Measurements from ENCODE around the gene PRPF4.
A peak's percentile ranks its signal among the peaks of the same experiment; 100 is the strongest.

PRPF4 gene

DNA sequence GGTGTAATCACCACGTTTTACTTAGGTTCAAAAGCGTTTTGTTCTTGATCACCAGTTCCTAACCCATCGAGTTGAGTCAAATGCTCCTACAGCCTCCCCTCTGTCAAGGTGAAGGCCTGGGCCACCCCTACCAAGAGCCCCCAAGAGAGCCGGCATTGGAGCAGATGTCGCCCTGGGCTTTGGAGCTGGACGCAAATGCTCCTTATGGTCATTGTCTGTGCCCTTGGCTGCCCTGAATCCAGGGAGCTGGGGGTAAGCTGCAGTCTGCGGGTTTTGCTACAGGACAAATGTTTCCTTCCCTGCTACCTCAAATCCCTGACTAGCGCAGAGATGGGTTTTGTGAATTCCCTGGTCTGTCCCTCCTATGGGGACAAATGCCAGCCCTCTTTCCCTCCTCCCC, 22.9 kb downstream of the PRPF4 start:
- Histone ChIP-seq H3K4me2 (no peak overlapping the region), H3K27ac (no peak overlapping the region), H3K9ac (no peak overlapping the region), H4K20me1 (peaks cover 0 to 13% (median 3%) of the 10 kb centered on the region in 11 experiments; a peak in 5 of 22 replicates), H3K4me3 (no peak overlapping the region), H3K36me3 (peaks cover 6 to 19% (median 10%) of the 10 kb centered on the region in 11 experiments), H3K27me3 (no peaks in the 10 kb centered on the region), H3K9me3 (replicated peaks in 1 of 11) (no peaks in the 10 kb centered on the region), H3K4me1 (peaks cover 8 to 21% (median 11%) of the 10 kb centered on the region in 10 experiments; a peak in 19 of 20 replicates)
- no peak for TF ChIP-seq Cebpa-rat (IDR thresholded peaks at IDR 0.05)

DNA sequence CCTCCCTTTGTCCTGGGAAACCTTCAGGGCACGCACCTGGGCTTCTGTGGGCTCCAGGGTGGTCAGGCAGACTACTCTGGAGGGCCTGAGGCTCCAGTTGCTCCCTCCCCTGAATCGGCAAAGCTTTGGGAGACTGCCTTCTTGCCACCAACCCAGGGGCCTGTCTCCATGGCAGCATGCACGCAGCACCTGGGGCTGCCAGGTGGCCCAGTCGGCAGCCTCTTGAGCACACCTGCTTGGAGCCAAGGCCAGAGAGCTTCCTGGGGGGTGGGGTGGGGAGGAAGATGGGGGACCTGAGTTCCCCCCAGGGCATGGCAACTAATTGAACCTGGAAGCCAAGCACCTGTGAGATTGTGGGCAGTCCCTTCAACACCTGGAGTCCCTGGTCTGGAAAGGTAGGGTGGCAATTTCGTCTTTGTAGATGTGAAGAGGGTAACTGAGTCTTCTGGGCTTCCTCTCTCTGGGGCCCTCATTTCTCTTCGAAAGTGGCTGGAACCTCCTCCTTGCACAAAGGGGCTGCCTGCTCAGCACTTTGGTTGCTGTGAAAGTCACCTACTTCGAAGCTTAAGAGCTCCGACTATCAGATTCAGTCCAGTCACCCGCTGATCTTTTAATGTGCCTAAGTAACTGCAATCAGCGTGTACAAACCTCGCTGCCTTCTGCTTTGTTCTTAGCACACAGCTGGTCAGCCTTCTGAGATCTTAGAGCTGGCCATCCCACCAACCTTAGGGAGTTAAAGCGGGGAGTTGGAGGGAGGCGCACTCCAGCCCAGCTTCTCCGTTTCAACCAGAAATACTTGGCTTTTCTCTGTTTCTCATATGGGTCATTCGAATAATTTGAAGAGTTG, 23.7 kb downstream of the PRPF4 start:
- H3K9me3 ChIP-seq (replicated peaks in 1 of 11), result no peaks in the 10 kb centered on the region
- H3K4me2 ChIP-seq, result peak overlapping the region in 3 of 11 experiments; percentile 41 to 52 (median 44); a peak in 5 of 22 replicates
- peaks cover 8 to 21% (median 11%) of the 10 kb centered on the region in 10 experiments; a peak in 19 of 20 replicates for H3K4me1 ChIP-seq
- no peak for TF ChIP-seq Cebpa-rat (IDR thresholded peaks at IDR 0.05)
- peaks cover 0 to 11% (median 3%) of the 10 kb centered on the region in 11 experiments; a peak in 11 of 22 replicates for H3K36me3 ChIP-seq
- peaks cover 0 to 9% (median 0%) of the 10 kb centered on the region in 11 experiments; a peak in 1 of 22 replicates for H4K20me1 ChIP-seq
- no peak overlapping the region for H3K4me3 ChIP-seq
- H3K27me3 ChIP-seq, result no peaks in the 10 kb centered on the region
- no peak overlapping the region for H3K9ac ChIP-seq
- 0 out of 22 replicates have a peak overlapping the region, but pooled peaks of 1 of the 11 experiments have one; percentile 13 for H3K27ac ChIP-seq

DNA sequence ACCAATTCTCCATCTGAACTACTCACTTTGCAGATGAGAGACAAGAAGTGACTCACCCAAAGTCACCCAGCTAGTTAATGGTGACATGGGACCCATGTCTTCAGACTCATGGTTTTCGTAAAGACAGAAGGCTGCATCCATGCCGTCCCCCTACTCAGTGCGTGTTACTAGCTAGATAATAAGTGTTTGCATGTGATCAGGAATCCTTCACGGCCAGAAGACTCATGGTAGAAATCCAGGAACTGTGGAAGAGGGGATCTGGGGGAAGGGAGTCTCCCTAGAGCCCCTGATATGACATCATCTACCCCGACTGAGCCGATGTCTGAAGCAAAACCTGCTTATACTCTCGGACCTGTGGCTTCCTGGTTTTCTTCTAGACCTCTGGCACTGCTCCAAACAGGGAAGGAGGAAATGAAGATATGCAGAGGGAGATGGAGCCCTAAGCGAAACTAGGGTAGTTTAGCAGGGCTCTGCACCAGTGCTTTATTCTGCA, 24.4 kb downstream of the PRPF4 start:
- Histone ChIP-seq H3K4me1 (peaks cover 8 to 21% (median 11%) of the 10 kb centered on the region in 10 experiments; a peak in 19 of 20 replicates), H3K4me2 (peak overlapping the region; percentile 7 to 63 (median 41); a peak in 18 of 22 replicates), H3K27me3 (no peaks in the 10 kb centered on the region), H3K36me3 (peaks cover 0 to 4% (median 0%) of the 10 kb centered on the region in 11 experiments; a peak in 4 of 22 replicates), H4K20me1 (peaks cover 0 to 3% (median 0%) of the 10 kb centered on the region in 11 experiments; a peak in 1 of 22 replicates), H3K9ac (no peak overlapping the region), H3K27ac (0 out of 22 replicates have a peak overlapping the region, but pooled peaks of 1 of the 11 experiments have one; percentile 13), H3K4me3 (no peak overlapping the region), H3K9me3 (replicated peaks in 1 of 11) (no peaks in the 10 kb centered on the region)
- no peak for TF ChIP-seq Cebpa-rat (IDR thresholded peaks at IDR 0.05)

DNA sequence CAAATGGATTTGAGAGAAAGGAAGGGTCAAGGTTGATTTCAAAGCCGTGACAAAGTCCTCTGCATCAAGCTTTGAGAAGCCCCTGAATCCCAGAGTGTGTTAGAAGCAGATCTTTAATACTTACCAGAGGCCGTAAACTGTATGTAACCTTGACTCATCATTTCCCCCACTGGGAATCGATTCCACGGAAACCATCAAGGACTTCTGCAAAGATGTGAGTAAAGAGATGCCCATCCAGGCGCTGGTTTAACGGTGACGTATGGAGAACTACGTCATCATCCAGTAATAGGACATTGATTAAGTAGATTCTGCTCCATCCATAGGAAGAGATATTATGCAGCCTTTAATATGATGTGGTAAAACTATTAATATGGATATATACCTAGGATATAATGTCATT, 26.1 kb downstream of the PRPF4 start:
- Histone ChIP-seq H3K27ac (no peak overlapping the region), H3K4me2 (peak overlapping the region in 3 of 11 experiments; percentile 7 to 36 (median 9); a peak in 1 of 22 replicates), H3K27me3 (no peaks in the 10 kb centered on the region), H3K4me1 (peaks cover 8 to 21% (median 11%) of the 10 kb centered on the region in 10 experiments; a peak in 19 of 20 replicates), H3K4me3 (no peak overlapping the region), H3K9me3 (replicated peaks in 1 of 11) (no peaks in the 10 kb centered on the region), H3K9ac (no peak overlapping the region), H3K36me3 (no peaks in the 10 kb centered on the region), H4K20me1 (no peaks in the 10 kb centered on the region)
- TF ChIP-seq Cebpa-rat (IDR thresholded peaks at IDR 0.05), result no peak

DNA sequence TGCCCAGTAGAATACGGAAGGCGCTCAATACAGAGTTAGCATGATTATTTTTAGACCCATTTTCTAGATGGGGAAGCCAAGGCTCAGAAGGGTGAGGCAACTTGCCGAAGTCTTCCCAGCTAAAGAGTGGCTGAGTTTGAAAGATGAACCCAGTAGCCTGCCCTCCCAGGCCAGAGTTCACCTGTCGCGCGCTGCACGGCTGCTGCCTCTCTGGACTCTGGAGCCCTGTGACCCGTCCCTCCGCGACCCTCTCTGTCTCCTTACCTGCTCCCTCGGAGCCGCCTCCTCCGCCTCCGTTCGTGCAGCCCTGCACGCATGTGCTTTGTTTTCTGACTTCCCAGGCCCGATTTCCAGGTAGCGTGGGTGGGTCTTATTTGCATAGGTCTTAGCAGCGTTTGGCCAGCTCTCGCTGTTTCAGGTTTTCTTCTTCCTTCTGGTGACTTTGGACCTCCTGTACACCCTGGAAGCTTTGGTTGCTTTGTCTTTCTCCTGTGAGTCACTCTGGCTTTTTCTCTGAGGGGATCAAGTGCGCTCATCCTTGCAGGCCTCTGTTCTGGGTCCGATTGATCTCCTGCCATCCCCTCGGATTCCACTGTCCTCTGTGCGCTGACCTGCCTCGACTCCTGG, 27.4 kb downstream of the PRPF4 start, which contains the start of gene RNF183:
Gene RNF183 (minus strand): TSS at position 585 of the 627 bp plus-strand sequence. CDS start 5,192 bp downstream, outside the sequence.
- H3K4me1 ChIP-seq, result peaks cover 8 to 21% (median 11%) of the 10 kb centered on the region in 10 experiments; a peak in 19 of 20 replicates
- H3K9me3 ChIP-seq (replicated peaks in 1 of 11), result no peaks in the 10 kb centered on the region
- H3K9ac ChIP-seq, result no peak within 1 kb of the TSS
- no peaks in the 10 kb centered on the region for H4K20me1 ChIP-seq
- H3K4me3 ChIP-seq, result no peak within 1 kb of the TSS
- H3K27me3 ChIP-seq, result no peaks in the 10 kb centered on the region
- no peak for TF ChIP-seq Cebpa-rat (IDR thresholded peaks at IDR 0.05)
- H3K27ac ChIP-seq, result no peak within 1 kb of the TSS
- H3K4me2 ChIP-seq, result no peak within 1 kb of the TSS
- no peaks in the 10 kb centered on the region for H3K36me3 ChIP-seq

DNA sequence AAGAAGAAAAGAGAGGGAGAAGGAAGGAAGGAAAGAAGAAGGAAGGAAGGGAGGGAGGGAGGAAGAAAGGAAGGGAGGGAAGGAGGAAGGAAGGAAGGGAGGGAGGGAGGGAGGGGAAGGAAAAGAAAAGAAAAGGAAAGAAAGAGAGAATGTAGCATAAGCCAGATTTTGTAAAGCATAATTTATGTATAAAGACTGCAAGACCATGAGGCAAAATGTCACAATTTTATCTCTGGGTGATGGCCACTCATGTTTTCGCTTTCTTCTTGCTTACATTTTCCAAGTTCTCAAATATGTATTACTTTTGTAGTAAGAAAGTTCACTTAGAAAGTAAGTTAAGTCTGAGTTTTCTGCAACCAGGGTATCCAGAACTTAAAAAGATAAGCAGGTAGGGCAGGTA, 31.1 kb downstream of the PRPF4 start:
- no peaks in the 10 kb centered on the region for H3K36me3 ChIP-seq
- TF ChIP-seq Cebpa-rat (IDR thresholded peaks at IDR 0.05), result no peak
- peaks cover 0 to 3% (median 0%) of the 10 kb centered on the region in 10 experiments; a peak in 1 of 20 replicates for H3K4me1 ChIP-seq
- no peaks in the 10 kb centered on the region for H4K20me1 ChIP-seq
- no peak overlapping the region for H3K27ac ChIP-seq
- H3K9ac ChIP-seq, result no peak overlapping the region
- no peaks in the 10 kb centered on the region for H3K9me3 ChIP-seq (replicated peaks in 1 of 11)
- H3K27me3 ChIP-seq, result no peaks in the 10 kb centered on the region
- no peak overlapping the region for H3K4me3 ChIP-seq
- H3K4me2 ChIP-seq, result no peak overlapping the region

DNA sequence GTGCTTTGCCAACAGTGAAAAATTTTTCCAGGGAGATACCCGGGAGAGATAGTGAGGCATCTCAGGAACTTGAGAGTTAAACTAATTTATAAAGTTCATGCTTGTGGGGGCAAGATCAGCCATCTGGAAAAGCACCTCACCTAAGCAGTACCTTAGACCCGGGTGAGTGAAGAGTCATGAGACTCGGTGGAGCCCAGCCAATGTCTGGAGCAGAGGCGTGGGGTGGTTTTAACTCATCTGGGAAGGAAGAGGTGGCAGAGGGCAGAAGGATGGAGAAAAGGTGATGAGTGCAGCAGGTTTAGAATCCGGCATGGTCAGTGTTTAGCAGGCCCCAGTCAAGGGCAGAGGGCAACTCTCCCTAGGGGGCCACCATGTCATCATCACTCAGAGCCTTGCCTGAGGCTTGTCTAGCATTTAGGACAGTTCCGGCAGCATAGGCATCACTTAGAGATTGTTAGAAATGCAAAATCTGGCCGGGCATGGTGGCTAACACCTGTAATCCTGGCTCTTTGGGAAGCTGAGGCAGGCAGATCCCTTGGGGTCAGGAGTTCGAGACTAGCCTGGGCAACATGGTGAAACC, 32.0 kb downstream of the PRPF4 start:
- H3K4me3 ChIP-seq, result no peak overlapping the region
- no peaks in the 10 kb centered on the region for H3K36me3 ChIP-seq
- no peaks in the 10 kb centered on the region for H4K20me1 ChIP-seq
- no peaks in the 10 kb centered on the region for H3K4me1 ChIP-seq
- no peak overlapping the region for H3K4me2 ChIP-seq
- H3K9me3 ChIP-seq (replicated peaks in 1 of 11), result no peaks in the 10 kb centered on the region
- TF ChIP-seq Cebpa-rat (IDR thresholded peaks at IDR 0.05), result no peak
- no peak overlapping the region for H3K27ac ChIP-seq
- H3K9ac ChIP-seq, result no peak overlapping the region
- H3K27me3 ChIP-seq, result no peaks in the 10 kb centered on the region

DNA sequence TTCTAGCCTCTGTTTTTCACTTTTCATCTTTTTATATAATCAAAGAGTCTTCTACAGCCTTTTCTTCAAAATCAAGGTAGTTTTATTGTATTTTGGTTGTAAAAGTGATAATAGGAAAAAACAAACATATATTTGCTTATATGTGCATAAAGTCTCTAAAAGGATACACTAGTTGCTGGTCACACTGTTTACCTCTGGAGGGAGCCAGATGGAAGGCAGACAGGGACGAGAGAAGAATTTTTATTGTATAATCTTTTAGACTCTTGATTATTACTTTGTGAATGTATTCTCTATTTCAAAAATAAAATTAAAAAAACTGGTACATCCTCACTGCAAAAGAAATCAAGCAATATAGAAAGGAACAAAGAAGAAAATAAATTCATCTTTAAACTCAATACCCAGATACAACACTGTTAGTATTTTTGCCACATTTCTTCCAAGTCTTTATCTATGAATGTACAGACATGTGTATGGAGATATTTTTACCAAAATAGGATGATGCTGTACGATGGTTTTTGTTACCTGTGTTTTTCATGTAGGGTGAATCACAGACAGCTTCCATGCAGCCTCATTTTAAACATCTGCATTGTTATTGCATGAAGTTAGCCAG, 33.9 kb downstream of the PRPF4 start:
- no peak overlapping the region for H3K4me3 ChIP-seq
- no peak for TF ChIP-seq Cebpa-rat (IDR thresholded peaks at IDR 0.05)
- no peaks in the 10 kb centered on the region for H3K36me3 ChIP-seq
- H4K20me1 ChIP-seq, result no peaks in the 10 kb centered on the region
- H3K9me3 ChIP-seq (replicated peaks in 1 of 11), result no peaks in the 10 kb centered on the region
- no peak overlapping the region for H3K4me2 ChIP-seq
- no peak overlapping the region for H3K27ac ChIP-seq
- no peaks in the 10 kb centered on the region for H3K27me3 ChIP-seq
- H3K9ac ChIP-seq, result no peak overlapping the region
- no peaks in the 10 kb centered on the region for H3K4me1 ChIP-seq

All from BLaER1 treated with 17β-estradiol and CSF1 and Interleukin-3, amounts not matched to agents 10 nM and 100 nM (cell line).